Measurements from ENCODE around the gene CDH4.

GRCh38 chr20:61898405-61898804 lies 646.3 kb downstream of the CDH4 start:
- no peak for TF ChIP-seq CTCF (IDR thresholded peaks at IDR 0.05; ENCODE audit: insufficient read depth, low read depth, low read length)
- no peak for TF ChIP-seq EZH2 (IDR thresholded peaks at IDR 0.05; ENCODE audit: insufficient read depth, low read length)

Data from astrocyte (in vitro differentiated cells and primary cell).